GM19043 (cell line): ENCODE results near the gene DLEC1.
"Not testable (repeated sequence)": the region's sequence is repeated elsewhere in the genome, so short reads cannot be mapped to it uniquely, and the experiment has no call there.

Experiments
- ATAC-seq: cut with Tn5 transposase; IDR thresholded peaks from one replicate; pipeline ENCODE4 v1.9.1; 2021; ENCODE audit warnings: low read depth; ENCODE audit not compliant: unreplicated experiment

DLEC1 gene

DNA sequence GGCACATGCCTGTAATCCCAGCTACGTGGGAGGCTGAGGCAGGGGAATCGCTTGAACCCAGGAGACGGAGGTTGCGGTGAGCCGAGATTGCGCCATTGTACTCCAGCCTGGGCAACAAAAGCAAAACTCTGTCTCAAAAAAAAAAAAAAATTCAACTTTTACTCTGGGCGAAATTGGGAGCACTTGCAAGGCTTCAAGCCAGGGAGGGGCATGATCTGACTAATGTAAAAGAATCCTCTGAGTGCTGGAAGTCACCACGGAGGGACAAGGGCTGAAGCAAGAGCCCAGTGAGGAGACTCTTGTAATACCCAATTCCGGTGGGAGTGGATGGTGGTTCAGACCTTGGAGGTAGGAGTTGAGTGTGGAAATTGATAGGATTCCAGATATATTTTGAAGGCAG, 4.7 kb upstream of the DLEC1 start:
- not testable (repeated sequence) for ATAC-seq

DNA sequence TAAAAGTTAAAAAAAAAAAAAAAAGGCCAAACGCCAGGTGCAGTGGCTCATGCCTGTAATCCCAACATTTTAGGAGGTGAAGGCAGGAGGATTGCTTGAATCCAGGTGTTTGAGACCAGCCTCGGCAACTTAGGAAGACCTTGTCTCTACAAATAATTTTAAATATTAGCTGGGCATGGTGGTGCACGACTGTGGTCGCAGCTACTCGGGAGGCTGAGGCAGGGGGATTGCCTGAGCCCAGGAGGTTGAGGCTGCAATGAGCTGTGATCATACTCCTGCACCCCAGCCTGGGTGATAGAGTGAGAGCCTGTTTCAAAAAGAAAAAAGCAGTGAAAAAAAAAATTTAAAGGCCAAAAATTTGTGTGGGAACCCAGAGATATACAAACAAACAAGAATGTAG, 2.7 kb upstream of the DLEC1 start:
- no peak for ATAC-seq

DNA sequence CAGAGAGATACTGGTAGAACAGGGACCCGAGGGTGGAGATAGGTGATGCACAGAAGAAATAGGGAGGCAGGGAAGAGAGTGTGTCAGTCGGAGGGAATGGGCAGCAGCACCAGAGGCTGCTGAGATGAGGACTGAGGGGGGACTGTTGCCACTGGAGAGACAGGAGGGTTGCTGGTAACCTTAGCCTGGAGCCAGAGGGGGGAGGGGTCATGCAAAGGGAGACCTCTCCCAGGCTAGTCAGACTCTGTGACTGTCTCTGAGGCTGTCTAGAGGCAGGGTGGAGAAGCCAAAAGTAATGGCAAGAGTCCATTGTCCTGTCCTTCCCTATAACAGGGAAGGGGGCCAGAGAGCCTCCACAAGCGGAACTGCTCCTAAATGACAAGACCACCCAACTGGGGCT, 2.1 kb upstream of the DLEC1 start:
- ATAC-seq = no peak

DNA sequence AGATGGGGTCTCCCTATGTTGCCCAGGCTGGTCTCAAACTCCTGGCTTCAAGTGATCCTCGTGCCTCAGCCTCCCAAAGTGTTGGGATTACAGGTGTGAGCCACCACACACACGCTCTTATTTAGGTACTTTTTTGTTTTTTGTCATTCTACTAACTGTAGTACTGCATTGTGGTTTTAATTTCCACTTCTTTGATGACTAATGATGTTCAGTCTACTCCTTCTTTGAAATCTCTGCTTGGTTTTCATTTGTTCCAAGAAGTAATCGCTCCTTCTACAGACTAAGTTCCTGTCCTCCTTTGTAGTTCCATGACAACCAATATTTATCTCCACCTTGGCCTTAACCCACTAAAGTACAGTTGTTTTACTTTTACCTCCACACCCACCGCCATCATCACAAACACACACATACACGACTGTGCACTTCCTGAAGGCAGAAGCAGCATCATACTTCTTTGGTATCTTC, 529 bp upstream of the DLEC1 start:
- ATAC-seq = no peak

DNA sequence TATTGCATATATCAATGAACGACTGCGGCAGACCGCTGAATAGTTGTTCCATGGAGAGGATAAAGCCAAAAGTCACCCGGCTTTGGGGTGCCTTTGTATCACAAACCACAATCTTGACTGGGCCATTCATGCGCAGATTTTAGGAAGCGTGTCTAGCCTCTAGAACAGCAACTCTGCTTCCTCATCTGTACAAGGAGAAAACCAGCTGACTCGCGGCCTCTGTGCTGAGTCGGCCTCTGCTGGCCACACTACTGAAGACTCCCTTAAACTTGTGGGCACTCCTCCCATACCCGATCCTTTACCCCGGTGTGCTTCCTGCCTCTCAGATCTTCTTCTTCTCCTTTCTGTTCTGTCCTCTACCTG, 872 bp downstream of the DLEC1 start:
- peak; percentile 56 for ATAC-seq

DNA sequence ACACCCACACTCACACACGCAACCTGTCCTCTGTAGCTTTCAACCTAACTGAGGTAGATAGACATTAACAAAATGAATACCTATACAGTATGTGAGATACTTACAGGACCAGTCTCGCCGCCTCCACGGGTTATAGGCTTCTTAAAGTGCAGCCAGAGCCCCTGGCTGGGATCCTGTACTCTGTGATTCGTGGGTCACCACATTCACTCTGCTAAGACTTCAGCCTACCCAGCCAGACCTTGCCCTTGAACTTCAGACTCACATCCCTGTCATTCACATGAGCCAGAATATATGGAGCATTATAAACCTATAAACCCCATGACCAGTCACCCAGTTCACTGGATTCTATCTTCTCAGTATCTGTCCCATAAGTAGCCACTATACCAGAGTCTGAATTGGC, 1.4 kb downstream of the DLEC1 start:
- ATAC-seq = no peak

DNA sequence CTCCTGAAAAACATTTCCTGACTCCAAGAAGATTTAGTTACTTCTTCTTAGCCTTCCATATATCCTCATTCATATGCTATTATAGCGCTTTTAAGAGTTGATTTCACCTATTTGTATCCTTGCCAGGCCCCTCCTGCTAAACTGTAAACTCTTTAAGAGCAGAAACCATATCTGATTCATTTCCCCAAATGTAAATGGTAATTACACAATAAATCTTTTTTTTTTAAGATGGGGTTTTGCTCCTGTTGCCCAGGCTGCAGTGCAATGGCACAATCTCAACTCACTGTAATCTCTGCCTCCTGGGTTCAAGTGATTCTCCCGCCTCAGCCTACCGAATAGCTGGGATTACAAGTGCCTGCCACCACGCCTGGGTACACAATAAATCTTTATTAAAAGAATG, 4.5 kb downstream of the DLEC1 start:
- no peak for ATAC-seq

DNA sequence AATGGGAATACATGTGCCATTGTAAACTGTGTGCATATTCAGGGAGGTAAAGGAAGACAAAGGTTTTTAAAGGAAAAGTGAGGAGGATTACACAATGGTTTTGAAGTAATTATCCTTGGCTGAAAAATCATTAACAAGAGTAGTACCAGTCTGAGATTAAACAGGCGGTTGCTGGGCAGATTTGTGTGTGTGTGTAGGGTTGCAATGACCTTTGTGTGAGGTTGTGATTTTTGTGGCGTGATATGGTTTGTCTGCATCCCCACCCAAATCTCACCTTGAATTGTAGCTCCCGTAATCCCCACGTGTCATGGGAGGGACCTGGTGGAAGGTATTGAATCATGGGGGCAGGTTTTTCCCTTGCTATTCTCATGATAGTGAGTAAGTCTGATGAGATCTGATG, 7.0 kb downstream of the DLEC1 start:
- no peak for ATAC-seq

DNA sequence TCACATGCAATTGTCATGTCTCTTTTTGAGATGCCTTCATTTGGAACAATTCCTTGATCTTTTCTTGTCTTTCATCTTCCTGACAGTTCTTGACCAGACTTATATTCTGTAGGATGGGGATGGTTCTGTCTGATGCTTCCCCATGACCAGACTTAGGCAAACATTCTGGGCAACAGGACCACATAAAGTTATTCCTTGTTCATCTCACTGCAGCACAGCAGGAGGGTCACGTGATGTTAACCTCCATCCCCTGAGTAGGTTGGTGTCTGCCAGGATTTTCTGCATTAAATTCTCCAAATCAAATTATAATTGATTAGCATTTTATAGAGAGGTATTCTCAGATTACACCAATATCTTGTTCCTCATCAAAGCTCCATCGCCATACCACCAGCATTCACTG, 7.8 kb downstream of the DLEC1 start:
- no peak for ATAC-seq

DNA sequence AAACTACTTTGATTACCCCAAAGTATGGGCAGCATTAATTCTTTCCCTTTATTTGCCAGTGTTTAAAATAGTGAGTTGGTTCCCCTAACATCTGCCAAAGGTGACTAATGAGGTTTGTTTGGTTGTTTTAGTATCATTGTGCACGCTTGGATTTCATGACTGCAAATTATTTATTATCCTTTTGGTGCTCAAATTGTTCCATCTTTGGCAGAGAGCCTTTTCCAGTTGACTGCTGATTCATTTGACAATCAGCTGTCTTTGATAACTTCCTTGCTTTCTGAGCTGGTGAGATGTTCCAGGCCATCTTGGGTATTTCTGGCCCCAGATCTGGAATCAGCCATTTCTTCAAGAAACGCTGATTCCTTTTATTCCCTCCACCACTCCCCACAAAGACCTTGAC, 8.9 kb downstream of the DLEC1 start:
- no peak for ATAC-seq

DNA sequence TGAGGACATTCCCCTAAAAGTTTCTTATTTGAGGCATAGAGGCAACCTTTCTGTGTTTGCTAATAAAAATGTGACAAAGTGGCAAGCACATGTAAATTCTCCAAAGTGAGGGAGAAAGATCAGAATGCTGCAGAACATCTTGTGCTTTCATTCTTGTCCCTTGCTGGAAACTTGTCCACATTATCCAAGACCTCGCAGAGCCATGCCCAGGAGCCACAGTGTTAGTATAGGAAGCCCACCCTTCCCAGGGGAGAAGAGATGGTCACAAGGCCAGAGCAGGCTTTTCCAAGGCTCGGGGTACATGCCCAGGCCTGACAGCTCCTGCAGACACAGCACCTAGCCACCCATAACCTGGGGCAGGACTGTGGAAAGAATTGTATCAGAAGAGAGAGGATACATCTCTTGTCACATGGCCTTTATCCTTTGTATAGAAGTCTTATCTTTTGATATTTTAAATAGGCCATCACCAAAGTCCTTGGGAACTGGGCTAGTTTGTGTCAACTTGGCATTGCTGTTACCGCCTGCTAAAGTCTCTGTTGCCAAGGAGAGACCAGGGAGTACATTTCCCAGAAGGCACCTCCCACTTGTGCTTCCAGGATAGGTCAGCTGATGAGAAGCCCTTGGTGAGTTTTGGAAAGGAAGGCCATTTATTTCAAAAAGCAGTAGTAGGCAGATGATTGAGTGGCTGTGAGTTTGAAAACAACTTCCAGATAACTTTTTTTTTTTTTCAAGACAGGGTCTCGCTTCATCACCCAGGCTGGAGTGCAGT, 10.5 kb downstream of the DLEC1 start:
- ATAC-seq = no peak

DNA sequence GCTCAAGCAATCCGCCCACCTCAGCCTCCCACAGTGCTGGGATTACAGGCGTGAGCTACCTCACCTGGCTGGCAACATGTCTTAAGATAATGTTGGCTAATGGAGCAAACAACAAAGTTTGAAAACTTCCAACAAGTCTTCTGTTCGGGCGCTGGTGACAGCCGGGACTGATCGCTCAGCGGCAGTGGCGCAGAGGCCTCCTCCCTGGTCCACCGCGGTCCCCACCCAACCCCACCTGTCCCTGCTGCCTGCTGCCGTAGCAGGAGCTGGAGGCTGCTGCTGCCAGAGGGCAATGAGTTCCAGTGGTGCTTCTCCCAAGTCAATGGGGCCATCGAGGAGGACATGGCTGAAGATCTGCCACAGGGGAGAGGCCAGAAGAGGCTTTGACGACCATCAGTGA, 12.1 kb downstream of the DLEC1 start:
- ATAC-seq = no peak

DNA sequence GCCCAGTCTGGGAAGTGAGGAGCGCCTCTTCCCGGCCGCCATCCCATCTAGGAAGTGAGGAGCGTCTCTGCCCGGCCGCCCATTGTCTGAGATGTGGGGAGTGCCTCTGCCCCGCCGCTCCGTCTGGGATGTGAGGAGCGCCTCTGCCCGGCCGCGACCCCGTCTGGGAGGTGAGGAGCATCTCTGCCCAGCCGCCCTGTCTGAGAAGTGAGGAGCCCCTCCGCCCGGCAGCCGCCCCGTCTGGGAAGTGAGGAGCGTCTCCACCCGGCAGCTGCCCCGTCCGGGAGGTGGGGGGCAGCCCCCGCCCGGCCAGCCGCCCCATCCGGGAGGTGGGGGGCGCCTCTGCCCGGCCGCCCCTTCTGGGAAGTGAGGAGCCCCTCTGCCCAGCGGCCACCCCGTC, 14.3 kb downstream of the DLEC1 start:
- not testable (repeated sequence) for ATAC-seq

DNA sequence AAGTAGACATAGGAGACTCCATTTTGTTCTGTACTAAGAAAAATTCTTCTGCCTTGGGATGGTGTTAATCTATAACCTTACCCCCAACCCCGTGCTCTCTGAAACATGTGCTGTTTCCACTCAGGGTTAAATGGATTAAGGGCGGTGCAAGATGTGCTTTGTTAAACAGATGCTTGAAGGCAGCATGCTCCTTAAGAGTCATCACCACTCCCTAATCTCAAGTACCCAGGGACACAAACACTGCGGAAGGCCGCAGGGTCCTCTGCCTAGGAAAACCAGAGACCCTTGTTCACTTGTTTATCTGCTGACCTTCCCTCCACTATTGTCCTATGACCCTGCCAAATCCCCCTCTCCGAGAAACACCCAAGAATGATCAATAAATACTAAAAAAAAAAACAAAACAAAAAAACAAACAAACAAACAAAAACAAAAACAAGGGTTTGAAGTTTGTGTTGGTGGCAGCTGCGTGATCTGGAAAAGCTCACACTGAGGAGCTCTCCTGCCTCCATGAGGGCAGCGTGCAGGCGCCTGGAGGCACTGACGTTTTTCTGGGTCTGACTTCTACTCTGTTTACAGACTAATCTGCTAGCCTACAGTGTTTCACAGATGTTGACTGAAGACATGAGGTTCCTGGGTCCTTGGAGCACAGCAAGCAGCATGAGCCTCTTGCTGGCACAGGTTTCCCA, 14.9 kb downstream of the DLEC1 start:
- not testable (repeated sequence) for ATAC-seq

DNA sequence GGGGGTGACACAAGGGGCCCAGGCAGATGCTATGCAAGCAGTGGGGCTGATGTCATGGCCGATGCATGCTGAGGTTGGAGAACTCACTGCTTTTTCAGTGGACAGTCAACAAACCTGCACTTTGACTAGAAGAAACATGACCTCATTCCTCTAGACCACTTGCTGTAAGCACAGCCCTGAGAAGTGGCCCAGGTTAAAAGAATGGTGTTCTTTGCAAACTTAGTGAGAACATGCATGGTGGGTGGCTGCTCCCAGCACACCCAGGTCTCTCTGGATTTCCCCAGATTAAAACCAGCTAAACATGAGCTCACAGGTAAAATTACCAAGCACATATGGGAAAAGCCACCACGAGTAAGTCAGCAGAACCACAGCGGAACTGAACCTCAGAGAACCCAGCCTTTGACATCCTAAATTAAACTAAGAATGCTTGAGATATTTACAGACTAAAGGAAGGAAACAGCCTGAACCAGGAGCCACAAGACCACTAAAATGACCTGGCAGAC, 15.5 kb downstream of the DLEC1 start:
- ATAC-seq = no peak

DNA sequence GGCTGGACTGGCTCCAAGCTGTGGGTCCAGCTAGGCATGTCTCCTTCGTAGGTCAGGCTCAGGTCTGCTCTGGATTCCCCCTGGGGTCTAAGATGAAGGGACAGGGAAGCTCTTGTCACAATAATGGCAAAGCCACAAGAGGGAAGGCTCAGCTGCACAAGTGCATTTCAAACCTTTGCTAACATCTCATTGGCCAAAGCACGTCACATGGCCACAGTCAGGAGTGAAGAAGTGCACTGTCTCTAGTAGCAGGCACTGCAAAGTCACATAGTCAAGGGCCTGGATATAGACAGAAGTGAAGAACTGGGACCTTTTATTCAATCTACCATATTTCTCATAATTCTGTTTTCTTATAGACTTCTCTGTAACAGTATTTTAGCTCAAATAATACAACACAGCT, 20.1 kb downstream of the DLEC1 start:
- ATAC-seq = no peak

DNA sequence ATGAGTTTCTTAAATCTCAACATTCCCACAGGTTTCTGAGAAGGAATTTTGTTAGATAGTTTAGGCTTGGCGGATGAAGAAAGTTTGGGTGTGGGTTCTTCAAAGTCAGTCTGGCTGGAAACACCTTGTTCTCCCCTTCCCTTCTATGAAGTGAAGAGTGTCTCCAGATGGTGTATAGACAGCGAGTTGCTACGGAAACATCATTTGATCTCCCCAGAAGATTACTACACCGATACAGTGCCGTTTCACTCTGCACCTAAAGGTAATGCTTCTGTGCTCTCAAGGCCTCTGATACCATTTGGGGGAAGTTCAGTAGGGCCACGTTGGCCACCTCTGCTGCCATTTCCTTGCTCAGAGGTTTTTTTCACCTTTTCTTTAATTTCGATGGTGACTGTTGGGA, 20.6 kb downstream of the DLEC1 start:
- ATAC-seq = no peak

DNA sequence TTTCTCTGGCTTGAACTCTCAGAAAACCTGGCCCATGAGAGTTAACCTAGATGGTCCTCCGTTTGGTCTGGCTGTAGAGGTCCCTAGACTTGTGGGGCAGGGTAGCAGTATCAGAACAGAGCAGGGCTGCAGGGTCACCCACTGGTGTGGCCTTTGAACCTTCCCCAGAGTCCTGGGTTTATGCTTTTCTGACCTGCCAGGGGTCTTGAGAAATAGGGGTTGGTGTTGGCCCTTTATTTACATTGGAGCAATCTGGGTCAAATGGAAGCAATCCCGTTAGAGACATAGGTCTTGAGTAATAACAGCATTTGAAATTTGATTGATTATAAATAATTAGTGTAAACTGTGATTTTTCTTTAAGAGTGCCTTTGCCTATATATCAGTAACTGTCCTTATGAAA, 23.8 kb downstream of the DLEC1 start:
- no peak for ATAC-seq

DNA sequence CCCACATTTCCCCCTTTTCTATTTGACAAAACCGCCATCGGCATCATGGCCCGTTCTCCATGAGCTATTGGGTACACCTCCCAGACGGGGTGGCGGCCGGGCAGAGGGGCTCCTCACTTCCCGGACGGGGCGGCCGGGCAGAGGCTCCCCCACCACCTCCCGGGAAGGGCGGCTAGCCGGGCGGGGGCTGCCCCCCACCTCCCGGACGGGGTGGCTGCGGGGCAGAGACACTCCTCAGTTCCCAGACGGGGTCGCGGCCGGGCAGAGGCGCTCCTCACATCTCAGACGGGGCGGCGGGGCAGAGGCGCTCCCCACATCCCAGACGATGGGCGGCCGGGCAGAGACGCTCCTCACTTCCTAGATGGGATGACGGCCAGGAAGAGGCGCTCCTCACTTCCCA, 25.4 kb downstream of the DLEC1 start:
- not testable (repeated sequence) for ATAC-seq

DNA sequence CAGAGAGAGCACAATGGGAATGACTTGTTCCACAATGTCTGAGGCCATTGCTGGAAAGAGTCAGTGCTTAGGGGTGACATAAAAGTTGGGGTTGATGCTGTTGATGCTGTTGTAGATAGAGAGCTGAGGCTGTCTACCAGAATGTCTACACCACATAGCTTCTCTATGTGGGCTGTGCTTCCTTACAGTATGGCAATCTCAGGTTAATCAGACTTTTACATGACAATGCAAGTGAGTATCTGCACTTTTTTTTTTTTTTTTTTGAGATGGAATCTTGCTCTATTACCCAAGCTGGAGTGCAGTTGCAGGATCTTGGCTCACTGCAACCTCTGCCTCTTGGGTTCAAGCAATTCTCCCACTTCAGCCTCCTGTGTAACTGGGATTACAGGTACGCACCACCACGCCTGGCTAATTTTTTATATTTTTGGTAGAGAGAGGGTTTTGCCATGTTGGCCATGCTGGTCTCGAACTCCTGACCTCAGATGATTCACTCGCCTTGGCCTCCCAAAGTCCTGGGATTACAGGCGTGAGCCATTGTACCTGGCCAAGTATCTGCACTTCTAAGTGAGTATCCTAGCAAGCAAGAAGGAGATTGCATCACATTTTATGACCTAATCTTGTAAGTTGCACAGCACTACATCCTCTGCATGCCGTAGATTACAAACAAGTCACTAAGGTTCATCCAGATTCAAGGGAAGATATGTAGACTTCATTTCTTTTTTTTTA, 28.7 kb downstream of the DLEC1 start:
- ATAC-seq = no peak

DNA sequence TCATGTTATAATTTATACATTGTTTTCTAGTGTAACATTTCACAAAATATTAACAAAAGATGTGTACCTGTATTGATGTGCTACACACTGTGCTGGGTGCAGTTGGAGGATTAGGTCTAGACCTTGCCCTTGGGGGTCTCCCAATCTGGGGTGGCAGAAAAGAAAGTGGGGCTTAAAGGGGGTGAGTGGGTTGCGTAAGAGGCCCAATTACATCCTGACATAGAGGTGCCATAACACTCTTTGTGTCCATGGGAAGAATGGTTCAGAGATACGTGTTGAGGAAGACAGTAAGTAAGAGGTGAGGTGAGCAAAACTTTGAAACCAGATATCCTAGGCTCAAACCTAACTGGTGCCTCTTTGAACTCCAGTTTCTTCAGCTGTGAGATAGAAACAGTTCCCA, 31.0 kb downstream of the DLEC1 start:
- no peak for ATAC-seq
